DND-41 (cell line): Measurements from ENCODE around the gene MTHFD1.

ENCODE experiments used
- ATAC-seq: fragments of 200-7000 bp; cut with Tn5 transposase; 3 replicates; pipeline ENCODE4 v1.9.1; 2021; ENCODE audit warnings: low read depth; ENCODE audit not compliant: insufficient read depth
- DNase-seq: peaks from one replicate; pipeline ENCODE4 v3.0.0-alpha.2; 2020
- H2AFZ ChIP-seq: 2 replicates; pipeline ENCODE4 v1.6.0; 2012; ENCODE audit warnings: low read depth, low read length
- H3K27ac ChIP-seq: 2 replicates; pipeline ENCODE4 v1.5.1; 2012; ENCODE audit warnings: low read length, inconsistent platforms
- H3K27me3 ChIP-seq: fragments of 200-600 bp; sonication (generic); 2 replicates; pipeline ENCODE4 v1.6.0; 2012; ENCODE audit warnings: low read length, mild to moderate bottlenecking, inconsistent platforms; ENCODE audit not compliant: insufficient read depth, poor library complexity
- H3K36me3 ChIP-seq: 2 replicates; pipeline ENCODE4 v1.5.1; 2012; ENCODE audit warnings: low read length, inconsistent platforms; ENCODE audit not compliant: insufficient read depth
- H3K4me1 ChIP-seq: 2 replicates; pipeline ENCODE4 v1.5.1; 2012; ENCODE audit warnings: mild to moderate bottlenecking, low read length; ENCODE audit not compliant: insufficient read depth
- H3K4me2 ChIP-seq: 2 replicates; pipeline ENCODE4 v1.6.0; 2012; ENCODE audit warnings: mild to moderate bottlenecking, moderate library complexity, low read length, inconsistent platforms; ENCODE audit not compliant: insufficient read depth
- H3K4me3 ChIP-seq, 2 experiments: fragments of 200-600 bp in 1 of 2; shearing (Covaris generic) in 1 of 2; 2 replicates each; pipeline ENCODE4 v1.5.1; 2012 to 2016; ENCODE audit warnings: inconsistent platforms in 2 of 2, low read length in 2 of 2, mild to moderate bottlenecking in 2 of 2, low read depth in 1 of 2, moderate library complexity in 1 of 2
- H3K79me2 ChIP-seq: 2 replicates; pipeline ENCODE4 v1.6.0; 2012; ENCODE audit warnings: low read length, inconsistent platforms; ENCODE audit not compliant: insufficient read depth
- H3K9ac ChIP-seq: 2 replicates; pipeline ENCODE4 v1.6.0; 2012; ENCODE audit warnings: low read depth, mild to moderate bottlenecking, inconsistent platforms, low read length, moderate library complexity
- H3K9me3 ChIP-seq: 2 replicates; pipeline ENCODE4 v1.5.1; 2012; ENCODE audit warnings: low read length, moderate library complexity, mild to moderate bottlenecking, inconsistent platforms; ENCODE audit not compliant: insufficient read depth, severe bottlenecking
- H4K20me1 ChIP-seq: 2 replicates; pipeline ENCODE4 v1.6.0; 2012; ENCODE audit warnings: low read length; ENCODE audit not compliant: insufficient read depth
- EZH2 ChIP-seq: IDR thresholded peaks from 3 replicates; pipeline ENCODE4 v1.6.1; 2012; ENCODE audit warnings: borderline replicate concordance, low read depth, mild to moderate bottlenecking, moderate library complexity, low read length, inconsistent platforms; ENCODE audit not compliant: severe bottlenecking
- TF ChIP-seq, protein P1 (sequence below): IDR thresholded peaks from 2 replicates; pipeline ENCODE4 v1.5.1; 2012; ENCODE audit warnings: borderline replicate concordance, low read length, moderate library complexity, mild to moderate bottlenecking; ENCODE audit not compliant: poor library complexity, severe bottlenecking; ENCODE audit errors: extremely low read depth

Gene MTHFD1

DNA sequence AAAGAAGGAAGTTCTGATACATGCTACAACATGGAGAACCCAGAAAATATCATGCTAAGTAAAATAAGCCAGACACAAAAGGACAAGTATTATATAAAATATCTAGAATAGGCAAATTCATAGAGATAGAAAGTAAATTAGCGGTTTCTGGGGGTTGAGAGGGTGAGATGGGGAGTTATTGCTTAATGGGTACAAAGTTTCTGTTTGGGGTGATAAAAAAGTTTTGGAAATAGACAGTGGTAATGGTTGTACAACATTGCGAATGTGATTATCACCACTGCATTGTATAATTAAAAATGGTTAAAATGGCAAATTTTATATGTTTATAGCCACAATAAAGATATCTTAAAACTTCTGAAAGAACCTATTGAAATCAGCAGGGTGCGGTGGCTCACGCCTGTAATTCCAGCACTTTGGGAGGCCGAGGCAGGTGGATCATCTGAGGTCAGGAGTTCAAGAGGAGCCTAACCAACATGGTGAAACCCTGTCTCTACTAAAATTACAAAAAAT lies 100.5 kb downstream of the MTHFD1 start:
- Histone ChIP-seq H3K9me3 (no peaks in the 10 kb centered on the region), H3K27ac (no peak overlapping the region), H3K79me2 (peaks cover 40% of the 10 kb centered on the region), H2AFZ (no peak overlapping the region), H3K36me3 (peaks cover 74% of the 10 kb centered on the region), H3K4me1 (no peaks in the 10 kb centered on the region), H3K9ac (no peak overlapping the region), H3K27me3 (no peaks in the 10 kb centered on the region), H3K4me3 (no peak overlapping the region), H4K20me1 (no peaks in the 10 kb centered on the region), H3K4me2 (no peak overlapping the region)
- ATAC-seq (no peak), DNase-seq (no peak)
- no peak for TF ChIP-seq EZH2
- TF ChIP-seq, protein P1, sequence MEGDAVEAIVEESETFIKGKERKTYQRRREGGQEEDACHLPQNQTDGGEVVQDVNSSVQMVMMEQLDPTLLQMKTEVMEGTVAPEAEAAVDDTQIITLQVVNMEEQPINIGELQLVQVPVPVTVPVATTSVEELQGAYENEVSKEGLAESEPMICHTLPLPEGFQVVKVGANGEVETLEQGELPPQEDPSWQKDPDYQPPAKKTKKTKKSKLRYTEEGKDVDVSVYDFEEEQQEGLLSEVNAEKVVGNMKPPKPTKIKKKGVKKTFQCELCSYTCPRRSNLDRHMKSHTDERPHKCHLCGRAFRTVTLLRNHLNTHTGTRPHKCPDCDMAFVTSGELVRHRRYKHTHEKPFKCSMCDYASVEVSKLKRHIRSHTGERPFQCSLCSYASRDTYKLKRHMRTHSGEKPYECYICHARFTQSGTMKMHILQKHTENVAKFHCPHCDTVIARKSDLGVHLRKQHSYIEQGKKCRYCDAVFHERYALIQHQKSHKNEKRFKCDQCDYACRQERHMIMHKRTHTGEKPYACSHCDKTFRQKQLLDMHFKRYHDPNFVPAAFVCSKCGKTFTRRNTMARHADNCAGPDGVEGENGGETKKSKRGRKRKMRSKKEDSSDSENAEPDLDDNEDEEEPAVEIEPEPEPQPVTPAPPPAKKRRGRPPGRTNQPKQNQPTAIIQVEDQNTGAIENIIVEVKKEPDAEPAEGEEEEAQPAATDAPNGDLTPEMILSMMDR: no peak

DNA sequence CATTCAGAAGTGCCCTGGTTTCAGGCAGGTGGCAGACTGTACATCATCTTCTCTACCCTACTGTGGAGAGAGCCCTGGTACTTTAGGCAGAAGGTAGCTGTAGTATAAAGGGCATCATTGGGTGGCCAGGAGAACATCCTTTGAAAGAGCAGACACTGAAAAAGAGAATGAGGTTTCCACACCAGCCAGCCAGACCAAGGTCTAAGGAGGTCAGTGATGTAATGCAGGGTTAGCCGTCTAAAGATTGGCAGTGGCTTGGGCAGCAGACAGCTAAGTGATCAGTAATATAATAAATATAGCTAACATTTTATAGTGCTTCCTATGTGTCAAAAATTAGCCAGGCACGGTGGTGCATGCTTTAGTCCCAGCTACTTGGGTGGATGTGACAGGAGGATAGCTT lies 103.5 kb downstream of the MTHFD1 start:
- H3K36me3 ChIP-seq: peaks cover 62% of the 10 kb centered on the region
- no peak overlapping the region for H3K9ac ChIP-seq
- no peak for TF ChIP-seq EZH2
- TF ChIP-seq, protein P1: no peak
- peaks cover 4% of the 10 kb centered on the region; the same call in 1 of the 2 replicates for H4K20me1 ChIP-seq
- H2AFZ ChIP-seq: no peak overlapping the region
- no peak for DNase-seq
- no peak overlapping the region for H3K4me3 ChIP-seq
- no peaks in the 10 kb centered on the region for H3K4me1 ChIP-seq
- H3K79me2 ChIP-seq: peaks cover 55% of the 10 kb centered on the region
- H3K4me2 ChIP-seq: no peak overlapping the region
- no peaks in the 10 kb centered on the region for H3K9me3 ChIP-seq
- H3K27me3 ChIP-seq: no peaks in the 10 kb centered on the region
- ATAC-seq: no peak
- H3K27ac ChIP-seq: no peak overlapping the region

DNA sequence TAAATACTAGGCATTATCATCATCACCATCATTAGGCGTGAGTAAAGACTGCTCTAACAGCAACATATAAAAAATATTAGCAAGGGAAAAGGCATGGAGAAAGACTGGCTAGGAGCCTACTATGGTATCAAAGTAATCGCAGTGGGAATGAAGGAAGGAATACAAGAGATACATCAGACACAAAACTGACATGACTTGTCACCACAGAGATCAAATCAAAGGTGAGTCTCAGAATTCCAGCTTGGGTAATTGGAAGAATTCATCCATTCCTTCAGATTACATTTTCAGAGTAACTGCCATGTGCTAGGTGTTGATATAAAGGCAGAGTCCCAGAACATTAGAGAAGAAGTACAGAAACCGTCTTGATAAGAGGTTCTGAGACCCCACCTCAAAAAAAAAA lies 105.3 kb downstream of the MTHFD1 start:
- H3K79me2 ChIP-seq: peaks cover 67% of the 10 kb centered on the region
- H3K36me3 ChIP-seq: peaks cover 52% of the 10 kb centered on the region

More for the DNA sequence above, 105.3 kb downstream of the MTHFD1 start:
- H3K9ac ChIP-seq: no peak overlapping the region
- no peaks in the 10 kb centered on the region for H3K4me1 ChIP-seq
- no peak overlapping the region for H2AFZ ChIP-seq
- H3K9me3 ChIP-seq: no peaks in the 10 kb centered on the region
- no peak for ATAC-seq
- DNase-seq: no peak
- TF ChIP-seq EZH2: no peak
- TF ChIP-seq, protein P1: no peak
- peaks cover 4% of the 10 kb centered on the region; the same call in 1 of the 2 replicates for H4K20me1 ChIP-seq
- no peaks in the 10 kb centered on the region for H3K27me3 ChIP-seq
- no peak overlapping the region for H3K4me3 ChIP-seq
- H3K4me2 ChIP-seq: no peak overlapping the region
- H3K27ac ChIP-seq: no peak overlapping the region
